ENCODE measurements around the gene EXT2.

DNA sequence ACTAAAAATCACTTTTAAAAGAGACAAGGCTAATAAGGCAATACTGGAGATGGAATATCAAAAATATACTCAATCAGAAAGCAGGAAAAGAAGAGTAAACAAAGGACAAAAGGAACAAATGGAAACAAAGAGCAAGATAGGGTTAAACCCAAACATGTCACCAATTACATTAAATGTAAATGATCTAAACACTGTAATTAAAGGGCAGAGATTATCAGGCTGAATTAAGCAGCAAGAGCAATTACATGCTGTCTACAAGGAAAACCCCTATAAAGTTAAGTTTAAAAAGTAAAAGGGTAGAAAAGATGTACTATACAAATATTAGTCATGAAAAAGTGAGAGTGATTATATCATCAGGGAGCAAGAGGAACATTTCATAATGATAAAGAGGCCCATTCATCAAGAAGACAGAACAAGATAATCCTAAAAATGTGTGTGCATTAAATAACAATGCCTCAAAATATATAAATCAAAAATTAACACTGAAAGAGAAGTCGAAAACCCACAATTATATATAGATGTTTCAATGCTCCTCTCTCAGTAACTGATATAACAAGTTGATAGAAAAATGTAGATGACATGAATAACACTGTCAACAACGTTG lies 157.6 kb downstream of the EXT2 start:
- TF ChIP-seq, protein P1, sequence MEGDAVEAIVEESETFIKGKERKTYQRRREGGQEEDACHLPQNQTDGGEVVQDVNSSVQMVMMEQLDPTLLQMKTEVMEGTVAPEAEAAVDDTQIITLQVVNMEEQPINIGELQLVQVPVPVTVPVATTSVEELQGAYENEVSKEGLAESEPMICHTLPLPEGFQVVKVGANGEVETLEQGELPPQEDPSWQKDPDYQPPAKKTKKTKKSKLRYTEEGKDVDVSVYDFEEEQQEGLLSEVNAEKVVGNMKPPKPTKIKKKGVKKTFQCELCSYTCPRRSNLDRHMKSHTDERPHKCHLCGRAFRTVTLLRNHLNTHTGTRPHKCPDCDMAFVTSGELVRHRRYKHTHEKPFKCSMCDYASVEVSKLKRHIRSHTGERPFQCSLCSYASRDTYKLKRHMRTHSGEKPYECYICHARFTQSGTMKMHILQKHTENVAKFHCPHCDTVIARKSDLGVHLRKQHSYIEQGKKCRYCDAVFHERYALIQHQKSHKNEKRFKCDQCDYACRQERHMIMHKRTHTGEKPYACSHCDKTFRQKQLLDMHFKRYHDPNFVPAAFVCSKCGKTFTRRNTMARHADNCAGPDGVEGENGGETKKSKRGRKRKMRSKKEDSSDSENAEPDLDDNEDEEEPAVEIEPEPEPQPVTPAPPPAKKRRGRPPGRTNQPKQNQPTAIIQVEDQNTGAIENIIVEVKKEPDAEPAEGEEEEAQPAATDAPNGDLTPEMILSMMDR (conservative IDR thresholded peaks at IDR 0.05) = no peak
- no peak for TF ChIP-seq ZFX (IDR thresholded peaks at IDR 0.05)

Measured in C4-2B (cell line).